Measurements from ENCODE around the gene BEND5.

The BEND5 gene

DNA sequence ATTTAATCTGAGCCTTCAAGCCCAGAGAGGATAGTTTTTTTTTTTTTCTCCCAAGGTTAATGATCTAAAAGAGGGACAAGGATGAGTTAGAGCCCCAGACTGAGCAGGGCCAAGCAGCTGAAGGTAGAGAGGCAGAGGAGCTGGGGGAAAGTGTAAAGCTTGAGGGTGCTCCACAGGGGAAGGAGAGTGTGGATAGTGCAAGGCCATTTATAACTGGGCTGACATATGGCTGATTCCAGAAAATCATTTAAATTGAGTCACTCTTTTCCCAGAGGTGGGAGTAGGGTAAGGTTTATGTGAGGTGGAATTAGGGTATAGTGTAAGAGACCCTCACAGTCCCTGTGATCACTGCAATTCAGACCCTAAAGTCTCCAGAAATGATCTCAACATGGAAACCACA lies 55.8 kb downstream of the BEND5 start:
- DNase-seq (ENCODE audit: low read depth, low spot score) = no peak

DNA sequence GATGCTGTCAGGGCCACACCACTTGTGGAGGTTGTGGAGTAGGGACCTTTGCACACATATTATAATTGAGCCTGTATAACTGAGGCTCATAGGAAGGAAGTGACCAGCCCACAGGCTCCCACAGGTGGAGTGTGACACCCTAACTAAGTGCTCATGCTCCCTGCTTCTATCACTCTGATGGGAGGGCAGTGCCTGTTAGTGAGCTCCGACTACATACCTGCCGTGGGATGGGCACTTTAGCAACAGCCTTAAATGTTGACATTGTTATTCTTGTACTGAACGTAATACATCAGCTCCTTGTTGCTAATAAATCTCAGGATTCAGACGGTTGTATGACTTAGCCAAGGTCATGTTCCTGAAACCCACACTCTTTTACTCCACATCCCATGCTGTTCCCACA lies 58.0 kb downstream of the BEND5 start:
- DNase-seq (ENCODE audit: low read depth, low spot score) = no peak

DNA sequence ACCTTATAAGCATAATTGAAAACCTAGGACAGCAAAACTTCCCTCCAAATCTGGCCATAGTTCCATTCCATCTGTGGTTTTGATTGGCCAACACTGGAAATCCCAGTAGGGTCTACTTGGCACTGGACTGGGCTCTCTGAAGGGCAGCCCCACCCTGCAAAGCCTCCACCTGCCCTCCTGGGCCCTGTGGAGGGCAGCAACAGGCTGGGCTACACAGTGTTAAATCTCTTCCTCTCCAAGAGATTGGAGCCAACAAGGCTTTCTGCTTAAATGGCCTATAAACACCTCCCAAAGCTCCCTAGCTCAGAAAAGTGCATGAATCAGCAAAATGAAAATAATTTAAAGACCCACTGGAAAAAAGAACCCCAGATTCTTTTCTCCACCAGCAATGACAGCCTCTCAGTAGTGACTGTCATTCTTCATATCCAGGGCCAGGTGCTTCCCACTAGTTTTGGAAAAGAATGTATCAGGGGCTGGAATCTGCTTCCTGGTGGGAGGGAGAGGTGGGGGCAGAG lies 58.5 kb downstream of the BEND5 start:
- DNase-seq (ENCODE audit: low read depth, low spot score) = no peak

DNA sequence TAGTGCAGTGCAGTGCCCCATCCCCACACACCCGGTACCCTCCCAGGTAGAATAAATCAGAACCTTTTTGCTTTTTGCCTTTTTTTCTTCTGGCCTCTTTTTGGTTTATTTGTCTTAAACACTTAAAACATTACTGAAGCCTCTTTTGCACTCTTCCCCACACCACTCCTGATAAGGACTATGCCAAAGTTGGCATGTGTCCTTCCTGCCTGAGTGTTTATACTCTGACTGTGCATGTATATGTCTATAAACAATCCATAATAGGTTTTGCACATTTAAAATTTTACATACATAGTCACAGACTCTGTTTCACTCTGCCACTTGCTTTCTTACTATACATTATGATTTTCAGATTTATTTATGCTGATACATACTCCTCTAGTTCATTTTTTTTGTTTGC lies 59.6 kb downstream of the BEND5 start:
- no peak for DNase-seq (ENCODE audit: low read depth, low spot score)

DNA sequence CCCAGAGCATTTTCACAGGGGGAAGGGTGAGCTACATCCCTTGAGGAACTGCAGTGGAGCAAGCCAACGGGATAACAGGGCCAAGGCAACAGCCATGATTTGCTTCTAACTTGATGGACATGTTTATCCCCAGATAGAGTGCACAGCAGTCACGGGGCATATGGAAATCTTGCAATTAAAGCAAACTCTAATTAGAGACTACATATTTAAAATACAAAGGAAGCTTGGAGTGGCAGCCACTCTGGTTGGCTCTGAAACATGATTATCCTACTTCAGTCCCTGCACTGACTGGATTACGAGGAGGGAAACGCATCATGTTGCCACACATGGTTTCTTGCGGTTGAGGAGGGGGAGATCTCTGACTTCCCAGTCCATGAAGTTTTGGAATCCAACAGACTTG lies 60.8 kb downstream of the BEND5 start:
- DNase-seq (ENCODE audit: low read depth, low spot score) = no peak

DNA sequence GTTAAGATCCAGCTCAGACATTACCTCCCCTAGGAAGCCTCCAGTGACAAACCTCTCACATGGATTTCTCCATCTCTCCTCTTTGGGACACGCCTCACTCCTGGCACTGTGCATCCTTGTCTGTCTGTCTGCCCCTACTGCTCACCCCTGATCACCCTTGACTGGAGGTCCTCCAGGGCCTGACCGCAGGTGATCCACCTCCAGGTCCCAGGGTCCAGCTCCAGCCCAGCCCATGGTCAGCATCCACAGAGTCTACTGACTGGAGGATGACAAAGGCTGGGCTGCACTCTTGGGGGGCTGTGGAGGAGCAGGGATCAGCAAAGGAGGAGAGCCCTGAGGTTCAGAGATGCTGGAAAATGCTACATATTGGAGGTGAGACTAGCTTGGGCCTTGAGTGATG lies 65.8 kb downstream of the BEND5 start:
- no peak for DNase-seq (ENCODE audit: low read depth, low spot score)

DNA sequence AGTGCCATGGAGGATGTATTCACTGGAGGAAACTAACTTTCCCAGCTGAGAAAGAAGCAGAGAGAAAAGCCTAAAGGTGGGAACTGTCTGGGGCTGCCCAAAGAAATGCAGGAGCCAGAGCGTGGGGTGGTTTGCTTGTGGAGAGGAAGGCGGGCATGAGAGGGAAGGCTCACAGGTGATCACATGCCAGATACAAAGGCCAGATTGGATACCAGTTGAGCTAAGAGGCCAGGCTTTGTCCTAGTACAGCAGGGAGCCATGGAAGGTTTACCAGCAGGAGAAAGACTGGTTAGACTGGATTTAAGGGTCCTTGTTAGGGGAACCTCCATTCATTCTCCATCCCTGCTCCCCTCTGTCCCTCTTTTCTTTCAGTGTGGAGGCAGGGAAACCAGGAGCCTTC lies 66.4 kb downstream of the BEND5 start:
- DNase-seq (ENCODE audit: low read depth, low spot score) = no peak

DNA sequence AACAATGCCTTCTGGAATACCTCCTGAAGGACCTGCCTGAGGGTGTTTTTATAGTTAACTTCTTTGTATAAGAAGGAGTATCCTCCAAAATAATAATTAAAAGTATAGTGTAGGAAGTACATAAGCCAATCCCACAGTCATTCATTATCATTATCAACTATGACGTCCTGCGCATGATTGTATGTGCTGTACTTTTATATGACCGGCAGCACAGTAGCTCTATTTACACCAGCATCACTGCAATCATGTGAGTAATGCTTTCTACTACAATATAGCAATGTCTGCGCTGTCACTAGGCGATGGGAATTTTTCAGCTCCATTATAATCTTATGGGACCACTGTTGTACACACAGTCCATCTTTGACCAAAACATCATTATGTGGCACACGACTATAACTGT lies 72.0 kb downstream of the BEND5 start:
- no peak for DNase-seq (ENCODE audit: low read depth, low spot score)

DNA sequence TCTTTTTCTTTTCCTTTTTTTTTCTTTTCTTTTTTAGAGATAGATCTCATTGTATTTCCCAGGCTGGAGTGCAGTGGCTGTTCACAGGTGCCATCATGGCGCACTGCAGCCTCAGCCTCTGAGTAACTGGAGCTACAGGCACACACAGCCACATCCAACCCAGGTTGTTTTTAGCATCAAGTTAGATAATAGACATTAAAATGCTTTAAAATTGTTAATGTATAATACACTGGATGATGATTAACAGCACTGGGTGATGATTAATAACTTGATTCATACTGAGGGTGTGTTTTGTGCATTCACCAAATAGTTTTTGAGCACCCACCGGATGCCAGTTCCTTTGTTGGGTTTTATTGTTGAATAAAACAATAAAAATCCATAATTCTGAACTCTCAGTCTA lies 75.2 kb downstream of the BEND5 start:
- no peak for DNase-seq (ENCODE audit: low read depth, low spot score)

DNA sequence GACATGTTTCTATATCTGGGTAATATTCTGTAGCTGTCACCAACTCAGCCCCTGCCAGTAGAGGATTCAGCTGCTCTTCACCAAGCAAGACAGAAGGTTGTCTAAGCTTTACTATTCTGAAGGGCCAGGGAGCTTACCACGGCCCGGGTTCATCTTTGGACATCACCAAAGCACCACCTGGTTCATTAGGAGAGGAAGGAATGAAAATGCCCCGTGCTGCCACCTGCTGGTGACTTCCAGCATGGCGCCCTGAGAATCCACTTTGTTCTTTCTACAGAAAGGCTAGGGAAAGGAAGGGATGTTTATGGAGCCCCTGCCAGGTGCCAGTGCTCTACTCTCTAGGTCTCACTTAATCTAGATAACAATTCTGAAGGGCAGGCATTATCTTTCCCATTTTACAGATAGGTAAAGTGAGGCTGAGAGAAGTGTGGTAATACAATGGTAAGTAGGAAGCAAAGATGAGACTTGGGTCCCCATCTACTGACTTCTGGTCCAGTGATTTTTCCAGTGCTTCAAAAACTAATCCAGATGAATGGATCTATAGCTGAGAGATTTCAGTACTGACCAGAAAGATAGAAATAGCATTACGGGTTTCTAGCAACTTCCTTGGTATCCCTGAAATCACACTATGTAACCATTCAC lies 79.5 kb downstream of the BEND5 start:
- DNase-seq (ENCODE audit: low read depth, low spot score) = peak; percentile 83

DNA sequence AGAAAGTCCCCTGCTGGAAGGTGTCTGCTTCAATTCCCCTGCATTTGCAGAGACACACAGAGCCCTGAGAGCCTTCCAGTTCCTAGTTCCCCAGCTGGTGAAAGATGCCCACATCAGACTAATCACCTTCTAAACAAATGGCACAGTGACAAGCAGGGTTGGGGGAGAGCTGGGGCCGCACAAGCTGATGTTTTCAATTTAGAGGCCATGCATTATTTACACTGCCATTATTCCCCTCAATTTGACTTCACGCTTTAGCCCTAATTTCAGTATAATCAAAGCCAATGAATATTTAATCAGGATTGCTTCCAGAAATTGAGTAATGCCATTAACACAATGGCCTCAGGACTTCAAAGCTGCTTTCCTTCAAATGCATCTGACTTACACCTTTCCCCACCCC lies 81.5 kb downstream of the BEND5 start:
- DNase-seq (ENCODE audit: low read depth, low spot score) = no peak

DNA sequence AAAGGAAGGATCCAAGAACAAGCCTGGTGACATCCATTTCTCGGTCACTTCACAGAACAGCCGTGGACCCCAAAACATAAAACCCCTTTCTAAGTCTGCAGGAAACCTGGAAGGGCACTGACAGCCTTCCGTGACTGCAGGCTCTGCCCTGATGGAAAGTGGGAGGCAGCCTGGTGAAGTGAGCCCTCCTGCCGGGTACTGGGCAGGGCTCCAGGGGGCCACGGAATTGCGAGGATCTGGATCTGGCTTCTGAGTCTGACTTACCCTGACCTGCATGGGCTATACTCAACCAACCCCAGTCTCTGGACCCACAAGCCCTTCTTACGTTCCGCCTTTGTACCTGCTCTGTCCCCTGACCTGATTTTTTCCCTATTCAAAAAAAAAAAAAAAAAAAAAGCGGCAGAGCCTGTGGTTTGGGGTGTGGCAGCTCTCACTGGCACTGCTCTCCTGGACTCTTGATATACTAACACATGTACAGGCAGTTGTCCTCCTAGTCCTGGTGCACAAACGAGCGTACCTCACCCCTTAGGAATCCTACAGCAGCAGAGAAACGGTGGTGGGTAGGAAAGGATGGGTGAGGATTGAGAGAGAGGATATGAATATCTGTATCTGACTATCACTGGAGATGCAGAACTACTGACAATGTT lies 82.9 kb downstream of the BEND5 start:
- DNase-seq (ENCODE audit: low read depth, low spot score) = no peak

DNA sequence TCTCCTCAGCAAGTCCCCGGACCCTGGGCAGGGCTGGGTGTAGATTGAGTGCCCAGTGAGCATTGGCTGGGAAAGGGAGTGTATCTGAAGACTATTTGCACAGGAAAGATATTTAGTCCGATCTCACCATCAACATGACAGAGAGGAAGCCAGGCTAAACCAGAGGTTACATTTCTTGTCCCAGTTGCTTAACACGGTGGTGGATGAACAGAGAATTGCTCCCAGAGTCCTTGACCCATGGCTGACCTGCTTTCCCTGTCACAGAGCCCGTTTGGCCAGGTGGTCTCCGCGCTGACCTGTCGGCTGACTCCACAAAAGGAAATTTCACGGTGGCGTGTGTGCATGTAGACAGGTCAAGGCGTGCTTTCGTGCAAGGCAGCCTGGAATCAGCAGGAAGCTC lies 83.5 kb downstream of the BEND5 start:
- no peak for DNase-seq (ENCODE audit: low read depth, low spot score)

DNA sequence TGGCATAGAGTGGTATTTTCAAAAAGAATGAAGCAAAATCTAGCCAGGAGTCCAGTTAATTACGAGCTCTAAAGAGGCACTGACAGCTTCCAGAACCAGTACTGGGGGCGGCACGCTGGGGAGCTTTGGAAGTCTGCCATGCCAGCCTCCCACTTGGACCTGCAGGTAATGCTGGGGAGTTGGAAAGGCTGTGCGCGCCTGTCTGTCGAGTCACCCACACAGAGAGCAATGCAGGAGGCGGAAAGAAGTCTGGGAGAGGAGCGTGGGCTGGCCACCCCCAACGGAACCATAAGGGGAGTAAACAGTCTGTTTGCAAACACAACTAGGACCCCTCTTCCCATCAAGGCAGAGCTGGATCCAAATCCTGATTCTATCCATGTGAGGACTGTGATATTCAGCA lies 84.5 kb downstream of the BEND5 start:
- DNase-seq (ENCODE audit: low read depth, low spot score) = no peak

DNA sequence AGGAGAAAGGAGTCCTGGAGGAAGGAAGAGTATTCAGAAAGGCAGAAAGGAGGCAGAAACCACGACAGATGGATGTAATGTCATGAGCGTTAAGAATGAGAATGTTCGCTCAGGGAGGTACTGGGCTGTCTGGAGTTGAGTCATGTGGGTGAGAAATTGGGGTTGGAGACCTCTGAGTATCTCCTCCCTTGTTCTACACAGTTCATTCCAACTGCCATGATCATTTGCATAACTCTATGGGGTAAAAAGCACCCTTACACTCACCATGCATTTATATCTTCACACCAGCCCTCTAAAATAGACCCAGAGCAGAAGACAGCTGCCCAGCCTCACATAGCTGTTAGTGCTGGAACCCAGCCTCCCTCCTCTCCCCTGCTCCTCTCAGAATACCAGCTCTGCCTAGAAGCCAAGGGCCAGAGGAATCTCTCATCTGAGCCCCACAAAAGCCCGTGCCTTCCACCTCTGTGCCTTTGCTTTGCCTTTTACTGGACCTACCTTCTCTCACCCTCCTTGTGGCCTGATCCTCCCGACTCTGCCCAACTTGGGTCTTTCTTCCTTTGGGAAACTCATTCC lies 85.2 kb downstream of the BEND5 start:
- DNase-seq (ENCODE audit: low read depth, low spot score) = no peak

DNA sequence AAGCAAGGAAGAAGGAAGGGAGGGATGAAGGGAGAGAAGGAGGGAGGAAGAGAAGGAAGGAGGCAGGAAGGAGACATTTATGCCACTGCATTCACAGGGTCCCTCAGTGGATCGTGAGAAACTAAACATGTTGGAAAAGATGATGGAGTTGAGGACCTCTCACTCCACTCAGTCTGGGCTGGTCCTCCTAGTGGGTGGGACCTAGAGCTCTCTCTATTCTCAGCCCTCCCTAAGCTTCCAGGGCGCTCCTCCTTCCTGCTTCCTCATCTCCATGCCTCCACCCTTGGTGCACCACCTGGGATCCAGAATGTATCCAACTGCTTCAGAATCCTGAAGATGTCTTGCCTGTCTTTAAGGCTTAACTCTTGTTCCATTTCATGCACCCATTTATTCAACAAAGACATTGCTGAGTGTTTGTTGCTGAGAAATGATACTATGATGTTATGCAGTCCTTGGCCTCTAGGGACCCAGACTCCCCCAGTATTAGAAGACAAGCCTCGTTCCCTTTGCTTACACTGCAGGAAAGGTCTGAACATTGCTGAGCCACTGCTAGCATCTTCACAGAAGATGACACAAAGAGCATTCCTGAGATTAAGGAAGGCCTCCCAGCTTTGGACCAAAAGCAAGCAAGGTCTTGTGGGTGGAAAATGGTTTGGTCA lies 88.5 kb downstream of the BEND5 start:
- no peak for DNase-seq (ENCODE audit: low read depth, low spot score)

DNA sequence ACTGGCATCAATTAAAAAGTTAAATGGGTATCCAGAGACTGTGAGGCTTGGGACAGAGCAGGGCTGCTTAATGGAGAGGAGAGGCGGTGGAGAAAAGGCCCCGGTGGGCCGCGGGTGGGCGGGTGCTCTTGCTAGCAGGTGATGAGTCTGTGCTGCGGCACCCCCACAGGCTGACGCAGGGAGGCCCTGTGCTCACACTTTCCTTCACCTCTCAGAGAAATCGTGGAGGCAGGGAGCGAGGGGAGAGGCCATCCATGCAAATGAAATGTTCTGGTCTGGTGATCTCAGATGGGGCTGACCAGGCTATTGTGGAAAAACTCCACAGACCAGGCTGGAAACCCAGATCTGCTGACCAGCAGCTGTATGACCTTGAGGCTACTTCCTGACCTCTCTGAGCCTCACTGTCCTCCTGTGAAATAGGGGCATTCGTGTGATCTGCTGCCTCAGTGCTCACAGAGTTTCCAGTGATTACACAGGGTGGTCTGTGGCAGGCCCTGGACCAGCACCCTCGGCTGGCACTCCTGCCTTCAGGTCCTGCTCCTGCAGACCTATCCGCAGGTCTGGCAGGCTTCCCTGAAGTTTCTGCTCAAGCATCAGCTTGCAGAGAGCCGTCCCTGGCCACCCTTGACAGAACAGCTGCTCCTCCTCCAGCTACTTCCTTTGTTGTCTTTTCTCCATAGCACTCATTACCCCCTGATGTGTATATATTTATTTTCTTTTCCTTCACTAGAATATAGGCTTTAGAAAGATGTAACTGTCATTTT lies 89.2 kb downstream of the BEND5 start:
- DNase-seq (ENCODE audit: low read depth, low spot score) = no peak

DNA sequence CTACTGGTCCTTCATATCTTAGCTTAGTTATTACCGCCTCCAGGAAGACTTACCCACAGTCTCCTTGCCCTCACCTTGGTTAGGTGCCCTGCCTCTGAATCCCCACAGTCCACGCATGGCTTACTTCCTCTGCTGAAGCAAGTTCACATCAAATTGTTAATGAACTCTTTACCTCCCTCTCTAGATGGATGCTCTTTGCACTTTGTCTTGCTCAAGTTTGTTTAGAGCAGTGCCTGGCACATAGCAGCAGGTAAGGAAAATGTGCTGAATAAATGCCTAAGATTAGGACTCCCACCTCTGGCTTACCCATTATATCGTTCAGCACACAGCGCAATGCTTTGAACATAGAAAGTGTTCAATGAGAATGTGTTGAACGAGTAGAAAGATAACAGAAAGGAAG lies 90.5 kb downstream of the BEND5 start:
- no peak for DNase-seq (ENCODE audit: low read depth, low spot score)

DNA sequence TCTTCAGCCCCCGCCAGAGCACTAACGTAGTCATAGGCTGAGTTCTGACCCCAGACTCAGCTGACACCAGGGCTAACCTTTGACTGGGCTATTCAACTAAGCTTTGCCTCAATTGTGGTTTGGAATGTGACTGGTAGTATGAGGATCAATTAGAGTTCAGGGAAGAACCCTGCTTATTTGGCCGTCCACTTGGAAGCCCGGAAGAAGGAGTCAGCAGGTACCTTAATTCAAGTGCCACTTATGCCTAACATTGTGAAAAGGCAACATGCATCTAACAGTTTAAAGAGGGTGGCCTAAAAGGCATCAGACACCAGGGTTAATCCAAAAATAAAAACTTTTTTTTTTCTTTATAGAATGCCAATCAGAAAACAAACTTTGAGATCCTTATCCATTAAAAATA lies 92.3 kb downstream of the BEND5 start:
- DNase-seq (ENCODE audit: low read depth, low spot score) = no peak

DNA sequence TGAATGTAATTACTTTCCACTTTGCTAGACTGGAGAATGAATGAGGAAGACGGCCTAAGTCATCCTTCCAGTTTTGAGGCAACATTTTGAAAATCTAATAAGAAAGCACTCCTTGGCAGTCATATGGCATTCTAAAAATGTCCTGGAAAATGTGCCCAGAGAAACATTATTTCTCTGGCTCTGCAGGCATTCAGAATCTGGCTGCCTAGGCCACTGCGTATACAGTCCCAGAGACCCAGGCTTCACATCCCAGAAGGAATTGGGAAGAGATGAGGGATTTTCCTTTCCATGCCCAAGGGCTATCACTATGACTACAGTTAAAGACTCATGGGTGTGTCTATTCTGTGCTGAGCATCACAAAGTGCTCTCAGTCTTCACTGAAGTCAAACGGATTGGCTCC lies 92.9 kb downstream of the BEND5 start:
- no peak for DNase-seq (ENCODE audit: low read depth, low spot score)

DNA sequence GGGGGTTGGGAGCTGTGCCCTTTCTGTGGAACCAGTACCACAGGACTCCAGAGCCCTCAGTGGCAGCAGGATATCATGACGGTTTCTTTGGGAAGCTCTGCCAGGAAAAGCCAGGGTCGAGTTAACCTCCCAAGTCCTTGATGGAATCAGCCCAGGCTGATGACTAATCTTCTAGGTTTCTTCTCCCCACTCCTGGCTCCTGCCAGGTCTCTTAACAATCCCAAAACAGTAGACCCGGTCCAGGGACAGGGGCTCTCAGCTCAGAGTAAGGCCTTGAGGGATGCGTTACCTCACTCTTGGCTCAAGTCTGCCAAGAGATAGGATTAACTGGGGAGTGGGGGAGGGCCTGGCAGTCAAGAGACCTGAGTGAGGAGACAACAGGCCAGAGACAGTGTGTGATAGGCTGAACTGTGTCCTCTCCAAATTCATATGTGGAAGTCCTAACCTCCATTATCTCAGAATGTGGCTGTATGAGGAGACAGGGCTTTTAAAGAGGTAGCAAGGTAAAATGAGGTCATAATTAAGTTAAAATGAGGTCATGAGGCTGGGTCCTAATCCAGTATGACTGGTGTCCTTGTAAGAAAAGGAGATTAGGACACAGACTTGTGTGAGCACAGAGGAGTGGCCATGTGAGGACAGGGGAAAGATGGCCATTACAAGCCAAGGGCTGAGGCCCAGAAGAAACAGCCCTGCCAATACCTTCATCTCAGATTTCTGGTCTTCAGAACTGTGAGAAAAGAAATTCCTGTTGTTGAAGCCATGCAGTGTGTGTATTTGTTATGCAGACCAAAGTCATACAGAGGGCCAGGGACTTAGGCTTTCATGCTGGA lies 95.0 kb downstream of the BEND5 start:
- no peak for DNase-seq (ENCODE audit: low read depth, low spot score)
